K562 (cell line): ENCODE data around the gene COQ4. TPM values are rescaled to one million over a fixed set of nuclear protein-coding genes. Genes with fewer than 3 reads are reported as not detected.
A peak's percentile ranks its signal among the peaks of the same experiment; 100 is the strongest.

Source experiments
- CEBPZ ChIP-seq: fragments of 150-350 bp; IDR thresholded peaks from 2 replicates; pipeline ENCODE4 v1.6.1; 2014; ENCODE audit warnings: low read depth, mild to moderate bottlenecking, low read length, borderline replicate concordance
- ELF4 ChIP-seq: fragments of 450-650 bp; formaldehyde crosslinking; IDR thresholded peaks from 2 replicates; pipeline ENCODE4 v1.4.0; 2022; ENCODE audit warnings: missing genetic modification characterization
- FIP1L1 ChIP-seq: fragments of 200-400 bp; formaldehyde crosslinking; IDR thresholded peaks from 2 replicates; pipeline ENCODE4 v1.6.1; 2018; ENCODE audit warnings: mild to moderate bottlenecking, low read depth, low read length; ENCODE audit not compliant: poor library complexity, severe bottlenecking
- HCFC1 ChIP-seq: IDR thresholded peaks from 2 replicates; pipeline ENCODE4 v1.6.1; 2012; ENCODE audit warnings: low read depth, low read length, improper control_type of control experiment
- POU5F1 ChIP-seq: fragments of 150-350 bp; IDR thresholded peaks from 2 replicates; pipeline ENCODE4 v1.6.1; 2014; ENCODE audit warnings: borderline replicate concordance, low read length, low read depth, mild to moderate bottlenecking; ENCODE audit not compliant: partially characterized antibody
- RBM34 ChIP-seq: fragments of 200-400 bp; formaldehyde crosslinking; IDR thresholded peaks from 2 replicates; pipeline ENCODE4 v1.6.1; 2018; ENCODE audit warnings: low read length, borderline replicate concordance; ENCODE audit not compliant: insufficient read depth
- SP2 ChIP-seq: IDR thresholded peaks from 2 replicates; pipeline ENCODE4 v1.6.1; 2011; ENCODE audit warnings: mild to moderate bottlenecking, low read depth, low read length, moderate library complexity; ENCODE audit not compliant: poor library complexity, severe bottlenecking; ENCODE audit errors: extremely low read depth
- STAT5B ChIP-seq: fragments of 250-450 bp; sonication (Bioruptor Pico); IDR thresholded peaks from 2 replicates; pipeline ENCODE4 v1.8.0; 2021; ENCODE audit warnings: mild to moderate bottlenecking, inconsistent platforms
- UBTF ChIP-seq, 2 experiments: IDR thresholded peaks; 2 replicates each; pipeline ENCODE4 v1.6.1; 2012; ENCODE audit warnings: improper control_type of control experiment in 2 of 2, low read depth in 2 of 2, low read length in 2 of 2, borderline replicate concordance in 1 of 2
- VEZF1 ChIP-seq: fragments of 200-800 bp; sonication (Bioruptor generic); IDR thresholded peaks from 2 replicates; pipeline ENCODE4 v1.6.1; 2017; ENCODE audit warnings: missing genetic modification characterization, missing compliant biosample characterization
- ZBTB34 ChIP-seq: fragments of 250-450 bp; sonication (Bioruptor Pico); IDR thresholded peaks from 2 replicates; pipeline ENCODE4 v1.8.0; 2021; ENCODE audit warnings: mild to moderate bottlenecking, moderate library complexity
- ZNF175 ChIP-seq: fragments of 200-800 bp; sonication (Bioruptor generic); IDR thresholded peaks from 2 replicates; pipeline ENCODE4 v1.6.1; 2016; ENCODE audit warnings: low read depth, mild to moderate bottlenecking, missing genetic modification characterization, missing compliant biosample characterization
- ZNF431 ChIP-seq: sonication (generic); formaldehyde crosslinking; IDR thresholded peaks from 2 replicates; pipeline ENCODE4 v1.8.0; 2022; ENCODE audit warnings: mild to moderate bottlenecking, missing genetic modification reagents
- ZNF449 ChIP-seq: fragments of 250-450 bp; sonication (Bioruptor Pico); IDR thresholded peaks from 2 replicates; pipeline ENCODE4 v1.8.0; 2022; ENCODE audit warnings: moderate library complexity, mild to moderate bottlenecking, inconsistent platforms
- ZNF75A ChIP-seq: fragments of 450-650 bp; formaldehyde crosslinking; IDR thresholded peaks from 2 replicates; pipeline ENCODE4 v1.4.0; 2020; ENCODE audit warnings: mild to moderate bottlenecking
- polyA plus RNA-seq, 8 experiments: library from polyadenylated mRNA; depleted of rRNA in 4 of 8; stranded (reverse) in 5 of 8; unstranded in 3 of 8; fragments of >200 nt; fragmentation: Nextera tagmentation in 2 of 8; fragmentation: Illumina TruSeq in 1 of 8; extraction: Ambion mirVana in 2 of 8; extraction: Trizol in 1 of 8; gene quantifications; 2 replicates each; pipeline versions ENCODE4 v1.2.1 to v1.2.3, GENCODE V29; 2011 to 2014; ENCODE audit warnings: inconsistent platforms in 1 of 8, missing spikeins in 1 of 8
- total RNA-seq, 7 experiments: library from RNA; depleted of rRNA in 6 of 7; stranded (reverse); fragments of >200 nt in 6 of 7; fragmentation: Illumina TruSeq in 2 of 7; extraction: Trizol in 2 of 7; gene quantifications; 2 replicates each; pipeline versions ENCODE4 v1.2.1 to v1.2.3, GENCODE V29; 2011 to 2021; ENCODE audit warnings: low replicate concordance in 1 of 7

COQ4 gene
- total and polyA plus RNA-seq, 9 of the 15 experiments (the other 6 are each of a cell fraction or from before 2014, with no cell fraction given), result 9.1 to 135 (median 67.2) TPM

- TF ChIP-seq ZNF75A (CRISPR knock-in tag) (peak; percentile 69), POU5F1 (peak; percentile 97), ELF4 (peak; percentile 84), SP2 (peak; percentile 24), UBTF (IDR thresholded peaks at IDR 0.05; ENCODE audit: borderline replicate concordance in 1 of 2, low read depth in 2 of 2, low read length in 2 of 2) (peak; percentile 96 to 98; a peak in 3 of 4 replicates), STAT5B (CRISPR knock-in tag) (no peak), ZNF449 (CRISPR knock-in tag) (0 out of 2 replicates have a peak, but pooled peaks have one; percentile 67), RBM34 (0 out of 2 replicates have a peak, but pooled peaks have one; percentile 71), ZBTB34 (no peak), ZNF431 (no peak), CEBPZ (0 out of 2 replicates have a peak, but pooled peaks have one; percentile 44), FIP1L1 (peak; percentile 95), HCFC1 (peak; percentile 96), ZNF175 (CRISPR knock-in tag) (no peak), VEZF1 (CRISPR knock-in tag) (no peak)
Observed at GRCh38 chr9:128322404-128323211, at the start of gene COQ4, which contains the start of gene TRUB2 (continued).
